SK-N-SH (cell line): Measurements from ENCODE around the gene HTRA3. TPM values are rescaled to one million over a fixed set of nuclear protein-coding genes. Genes with fewer than 3 reads are reported as not detected.
A peak's percentile ranks its signal among the peaks of the same experiment; 100 is the strongest.

ENCODE experiments used
- CTCF ChIA-PET: fragments of 300-600, 350-600 bp; formaldehyde crosslinking; extraction: SDS; loops from one replicate; lab custom pipeline; 2021; lab: Yijun Ruan, JAX
- POLR2A ChIA-PET: fragments of 350-600 bp; sonication (Branson Sonifier 250); formaldehyde crosslinking; extraction: SDS; loops from one replicate; lab custom pipeline; 2020; ENCODE audit warnings: antibody characterized with exemption, inconsistent platforms; lab: Yijun Ruan, JAX
- DNase-seq: peaks from one replicate; pipeline ENCODE4 v3.0.0; 2012
- H2AFZ ChIP-seq: fragments of 200-600 bp; sonication (generic); 2 replicates; pipeline ENCODE4 v1.8.1; 2016; ENCODE audit warnings: antibody characterized with exemption, mild to moderate bottlenecking, low read depth
- H3F3A ChIP-seq: fragments of 200-600 bp; sonication (generic); replicated peaks from 2 replicates; pipeline ENCODE3; 2016; ENCODE audit warnings: antibody characterized with exemption, mild to moderate bottlenecking; ENCODE audit not compliant: insufficient read depth
- H3K27ac ChIP-seq, 2 experiments: fragments of 200-500 bp in 1 of 2; fragments of 200-600 bp in 1 of 2; sonication (Bioruptor generic) in 1 of 2; sonication (generic), shearing (Covaris generic) in 1 of 2; 2 replicates each; pipeline versions ENCODE4 v1.5.1 to v1.6.1; 2014 to 2016; ENCODE audit warnings: low read depth in 2 of 2, inconsistent platforms in 1 of 2, low read length in 1 of 2, mild to moderate bottlenecking in 1 of 2, mixed read lengths in 1 of 2
- H3K27me3 ChIP-seq: fragments of 200-600 bp; sonication (generic), shearing (Covaris generic); 2 replicates; pipeline ENCODE4 v1.6.1; 2016; ENCODE audit warnings: mixed run types; ENCODE audit not compliant: insufficient read depth
- H3K36me3 ChIP-seq, 2 experiments: fragments of 200-500 bp in 1 of 2; fragments of 200-600 bp in 1 of 2; sonication (Bioruptor generic) in 1 of 2; sonication (generic) in 1 of 2; replicated peaks in 1 of 2; 2 replicates each; pipeline versions ENCODE3 to v1.5.1; 2014 to 2016; ENCODE audit warnings: low read length in 1 of 2, mild to moderate bottlenecking in 1 of 2; ENCODE audit not compliant: insufficient read depth in 2 of 2, control insufficient read depth in 1 of 2
- H3K4me1 ChIP-seq, 2 experiments: fragments of 200-500 bp in 1 of 2; fragments of 200-600 bp in 1 of 2; sonication (Bioruptor generic) in 1 of 2; sonication (generic), shearing (Covaris generic) in 1 of 2; 2 replicates each; pipeline versions ENCODE4 v1.5.1 to v1.6.1; 2014 to 2016; ENCODE audit warnings: low read depth in 1 of 2, low read length in 1 of 2, mixed run types in 1 of 2; ENCODE audit not compliant: insufficient read depth in 2 of 2, control insufficient read depth in 1 of 2
- H3K4me2 ChIP-seq: fragments of 200-600 bp; sonication (generic), shearing (Covaris generic); 2 replicates; pipeline ENCODE4 v1.6.1; 2017; ENCODE audit warnings: mixed run types
- H3K4me3 ChIP-seq, 2 experiments: fragments of 200-500 bp in 1 of 2; fragments of 200-600 bp in 1 of 2; sonication (Bioruptor generic) in 1 of 2; sonication (generic), shearing (Covaris generic) in 1 of 2; 2 replicates each; pipeline versions ENCODE4 v1.5.1 to v1.8.1; 2014 to 2016; ENCODE audit warnings: low read depth in 2 of 2, inconsistent platforms in 1 of 2, low read length in 1 of 2, mild to moderate bottlenecking in 1 of 2, mixed read lengths in 1 of 2, moderate library complexity in 1 of 2
- H3K79me2 ChIP-seq: fragments of 200-600 bp; sonication (generic); 2 replicates; pipeline ENCODE4 v1.8.1; 2017; ENCODE audit warnings: mild to moderate bottlenecking; ENCODE audit not compliant: insufficient read depth
- H3K9ac ChIP-seq: fragments of 200-600 bp; sonication (generic); 2 replicates; pipeline ENCODE4 v1.6.1; 2017; ENCODE audit warnings: mixed run types
- H3K9me2 ChIP-seq: fragments of 200-600 bp; sonication (generic); 2 replicates; pipeline ENCODE4 v1.6.1; 2017; ENCODE audit warnings: mixed run types
- H3K9me3 ChIP-seq: fragments of 200-600 bp; sonication (generic); 2 replicates; pipeline ENCODE4 v1.6.1; 2017; ENCODE audit warnings: mixed run types, mild to moderate bottlenecking, moderate library complexity
- H4K20me1 ChIP-seq: fragments of 200-600 bp; sonication (generic); 2 replicates; pipeline ENCODE4 v1.6.1; 2017; ENCODE audit warnings: mild to moderate bottlenecking, mixed run types; ENCODE audit not compliant: insufficient read depth
- CTCF ChIP-seq: fragments of 200-600 bp; sonication (generic); IDR thresholded peaks from 2 replicates; pipeline ENCODE4 v1.6.1; 2017; ENCODE audit warnings: antibody characterized with exemption, mild to moderate bottlenecking, moderate library complexity
- FOXJ3 ChIP-seq: sonication (generic); formaldehyde crosslinking; IDR thresholded peaks from 2 replicates; pipeline ENCODE4 v1.5.1; 2020; ENCODE audit warnings: mild to moderate bottlenecking, missing genetic modification reagents
- FOXM1 ChIP-seq: IDR thresholded peaks from 2 replicates; pipeline ENCODE4 v1.4.0; 2012; ENCODE audit warnings: low read depth, mild to moderate bottlenecking
- GABPA ChIP-seq: IDR thresholded peaks from 2 replicates; pipeline ENCODE4 v1.4.0; 2012; ENCODE audit warnings: low read depth, mild to moderate bottlenecking
- MEF2A ChIP-seq: IDR thresholded peaks from 2 replicates; pipeline ENCODE4 v1.4.0; 2012; ENCODE audit warnings: low read depth, borderline replicate concordance
- MXI1 ChIP-seq: IDR thresholded peaks from 2 replicates; pipeline ENCODE4 v1.6.1; 2012; ENCODE audit warnings: mild to moderate bottlenecking, low read depth, low read length, improper control_type of control experiment
- NRF1 ChIP-seq: IDR thresholded peaks from 2 replicates; pipeline ENCODE4 v1.6.1; 2012; ENCODE audit warnings: low read depth, mild to moderate bottlenecking, low read length
- PBX3 ChIP-seq: IDR thresholded peaks from 2 replicates; pipeline ENCODE4; 2012
- POLR2AphosphoS5 ChIP-seq: IDR thresholded peaks from 2 replicates; pipeline ENCODE4 v1.6.1; 2012; ENCODE audit warnings: low read depth, low read length
- RFX5 ChIP-seq: IDR thresholded peaks from 2 replicates; pipeline ENCODE4 v1.6.1; 2012; ENCODE audit warnings: mild to moderate bottlenecking, improper control_type of control experiment, low read length
- TAF1 ChIP-seq: IDR thresholded peaks from 2 replicates; pipeline ENCODE4 v1.6.1; 2012; ENCODE audit warnings: low read depth, mild to moderate bottlenecking, low read length, moderate library complexity, borderline replicate concordance
- TCF12 ChIP-seq: IDR thresholded peaks from 2 replicates; pipeline ENCODE4 v1.4.0; 2012
- TEAD4 ChIP-seq: IDR thresholded peaks from 2 replicates; pipeline ENCODE4 v1.4.0; 2012; ENCODE audit warnings: mild to moderate bottlenecking, borderline replicate concordance; ENCODE audit not compliant: insufficient read depth
- USF1 ChIP-seq: IDR thresholded peaks from 2 replicates; pipeline ENCODE4 v1.4.0; 2012; ENCODE audit warnings: low read depth, borderline replicate concordance
- WGBS: methylation state at CpG from one replicate; pipeline ENCODE4 v1.1.6; 2017; ENCODE audit warnings: low lambda C conversion rate; 5-methylcytosine and 5-hydroxymethylcytosine counted together
- polyA plus RNA-seq, 3 experiments: library from polyadenylated mRNA; depleted of rRNA; stranded (reverse); fragments of >200 nt; gene quantifications; 2 replicates each; pipeline ENCODE4 v1.2.3, GENCODE V29; 2012
- TF ChIP-seq, protein P1 (sequence below): fragments of 150-350 bp; IDR thresholded peaks from 2 replicates; pipeline ENCODE4 v1.6.1; 2016; ENCODE audit warnings: mild to moderate bottlenecking, low read depth, low read length

The HTRA3 gene
- polyA plus RNA-seq, 1 of the 3 experiments (the other 2 are of a cell fraction) = 0.05 TPM

GRCh38 chr4:8260656-8261111 is 8.9 kb upstream of the HTRA3 start:
- H2AFZ ChIP-seq = no peak overlapping the region
- H3K27me3 ChIP-seq = no peaks in the 10 kb centered on the region
- no peaks in the 10 kb centered on the region for H3K9me3 ChIP-seq
- no peaks in the 10 kb centered on the region for H3K36me3 ChIP-seq
- H3K27ac ChIP-seq = peak overlapping the region in 1 of 2 experiments; percentile 29; a peak in 1 of 4 replicates
- 43% methylated on average over 13 of the region's 13 CpGs for WGBS
- no peak overlapping the region for H3K9ac ChIP-seq
- H3K9me2 ChIP-seq = no peaks in the 10 kb centered on the region
- no peaks in the 10 kb centered on the region for H3K79me2 ChIP-seq
- TF ChIP-seq NRF1 = no peak
- no peak for TF ChIP-seq MEF2A
- no peak for TF ChIP-seq MXI1
- no peaks in the 10 kb centered on the region for H4K20me1 ChIP-seq
- ChIA-PET CTCF (interaction anchor here (1.0 to 1.6 kb wide), 4 partner anchors 18 to 87 kb away, joined by 3 to 5 read pairs (median 4); no protein-coding TSS in a partner anchor), POLR2A (no interaction called here)
- H3K4me2 ChIP-seq = no peak overlapping the region
- no peak overlapping the region for H3K4me3 ChIP-seq
- H3F3A ChIP-seq = no peaks in the 10 kb centered on the region
- peak; percentile 74 for DNase-seq
- peaks cover 5 to 24% of the 10 kb centered on the region in 2 experiments; a peak in 1 of 4 replicates for H3K4me1 ChIP-seq

DNA sequence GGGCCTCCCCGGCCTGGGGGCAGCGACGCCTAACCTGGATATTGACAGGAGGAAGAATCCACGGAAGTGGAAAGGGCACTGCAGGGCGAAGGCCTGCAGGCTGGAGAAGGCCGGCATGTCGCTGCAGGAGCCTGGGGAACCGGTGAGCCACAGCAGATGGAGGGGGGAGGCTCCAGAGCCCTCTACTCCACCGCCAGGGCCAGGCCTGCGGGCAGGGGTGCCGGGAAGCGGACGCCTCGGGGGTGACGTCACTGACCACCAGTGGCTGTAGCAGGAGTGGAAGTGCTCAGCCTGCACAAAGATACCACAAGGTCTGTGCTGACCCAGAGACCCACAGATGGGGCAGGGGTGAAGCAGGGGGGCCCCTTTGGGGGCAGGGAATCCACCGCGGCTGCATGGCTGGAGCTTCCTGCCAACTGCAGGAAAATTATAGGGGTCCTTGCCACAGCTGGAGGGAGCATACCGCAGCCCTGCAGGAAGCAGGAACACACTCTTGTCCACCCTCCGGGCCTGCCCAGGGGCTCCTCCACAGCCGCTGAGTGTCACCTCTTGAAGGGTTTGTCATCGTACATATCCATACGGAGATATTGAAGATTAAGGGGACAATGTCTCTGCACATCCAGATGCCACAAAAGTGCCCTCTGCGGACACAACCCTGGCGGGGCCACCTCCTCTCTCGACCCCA is 7.6 kb upstream of the HTRA3 start:
- CTCF ChIA-PET = interaction anchor here (1.0 to 1.8 kb wide), 3 partner anchors 20 to 86 kb away, joined by 3 to 5 read pairs (median 4); no protein-coding TSS in a partner anchor
- H3K4me2 ChIP-seq = no peak overlapping the region

More for the DNA sequence above, 7.6 kb upstream of the HTRA3 start:
- Histone ChIP-seq H2AFZ (no peak overlapping the region), H3F3A (no peaks in the 10 kb centered on the region), H3K79me2 (no peaks in the 10 kb centered on the region), H3K36me3 (no peaks in the 10 kb centered on the region), H3K27me3 (no peaks in the 10 kb centered on the region), H3K9me2 (no peaks in the 10 kb centered on the region), H3K4me3 (no peak overlapping the region), H3K27ac (no peak overlapping the region), H3K9me3 (no peaks in the 10 kb centered on the region), H4K20me1 (no peaks in the 10 kb centered on the region), H3K4me1 (peaks cover 5 to 29% of the 10 kb centered on the region in 2 experiments; a peak in 1 of 4 replicates), H3K9ac (no peak overlapping the region)
- POLR2A ChIA-PET = no interaction called here
- 90% methylated on average over 15 of the region's 25 CpGs for WGBS
- no peak for TF ChIP-seq TCF12
- TF ChIP-seq CTCF = no peak
- no peak for TF ChIP-seq POLR2AphosphoS5
- no peak for TF ChIP-seq USF1
- TF ChIP-seq, protein P1, sequence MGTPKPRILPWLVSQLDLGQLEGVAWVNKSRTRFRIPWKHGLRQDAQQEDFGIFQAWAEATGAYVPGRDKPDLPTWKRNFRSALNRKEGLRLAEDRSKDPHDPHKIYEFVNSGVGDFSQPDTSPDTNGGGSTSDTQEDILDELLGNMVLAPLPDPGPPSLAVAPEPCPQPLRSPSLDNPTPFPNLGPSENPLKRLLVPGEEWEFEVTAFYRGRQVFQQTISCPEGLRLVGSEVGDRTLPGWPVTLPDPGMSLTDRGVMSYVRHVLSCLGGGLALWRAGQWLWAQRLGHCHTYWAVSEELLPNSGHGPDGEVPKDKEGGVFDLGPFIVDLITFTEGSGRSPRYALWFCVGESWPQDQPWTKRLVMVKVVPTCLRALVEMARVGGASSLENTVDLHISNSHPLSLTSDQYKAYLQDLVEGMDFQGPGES = no peak
- TF ChIP-seq FOXM1 = no peak
- TF ChIP-seq TEAD4 = no peak
- no peak for TF ChIP-seq FOXJ3
- no peak for TF ChIP-seq PBX3
- no peak for TF ChIP-seq RFX5
- no peak for TF ChIP-seq GABPA
- no peak for TF ChIP-seq TAF1
- DNase-seq = no peak
